ENCODE measurements around the gene LRRC15. TPM values are rescaled to one million over a fixed set of nuclear protein-coding genes. Genes with fewer than 3 reads are reported as not detected.

Gene LRRC15
- total RNA-seq, 1 donor, result 3.6 TPM

DNA sequence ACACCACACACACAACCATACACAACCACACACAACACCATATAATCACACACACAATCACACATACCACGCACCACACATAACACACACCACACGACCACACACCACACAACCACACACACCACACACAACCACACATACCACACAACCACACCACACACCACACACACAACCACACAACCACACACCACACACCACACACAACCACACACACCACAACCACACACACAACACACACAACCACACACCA, 42.6 kb downstream of the LRRC15 start:
- Histone ChIP-seq H3K79me2 (ENCODE audit: insufficient read depth, low read length) (no peaks in the 10 kb centered on the region), H2AFZ (ENCODE audit: low read length) (no peak overlapping the region), H4K20me1 (ENCODE audit: insufficient read depth, low read length) (no peaks in the 10 kb centered on the region), H3K4me1 (ENCODE audit: insufficient read depth, low read length) (peaks cover 28% of the 10 kb centered on the region), H3K36me3 (ENCODE audit: insufficient read depth, low read length) (no peaks in the 10 kb centered on the region), H3K4me3 (ENCODE audit: insufficient read depth, low read length) (no peak overlapping the region), H3K9me3 (ENCODE audit: low read depth, low read length) (no peaks in the 10 kb centered on the region), H3K27me3 (ENCODE audit: insufficient read depth, low read length) (peaks cover 4% of the 10 kb centered on the region), H3K27ac (ENCODE audit: low read depth, low read length) (no peak overlapping the region), H3K4me2 (ENCODE audit: insufficient read depth, low read length) (no peak overlapping the region)
- no peak for DNase-seq (ENCODE audit: insufficient read length, low spot score, missing footprints)
- TF ChIP-seq, protein P1, sequence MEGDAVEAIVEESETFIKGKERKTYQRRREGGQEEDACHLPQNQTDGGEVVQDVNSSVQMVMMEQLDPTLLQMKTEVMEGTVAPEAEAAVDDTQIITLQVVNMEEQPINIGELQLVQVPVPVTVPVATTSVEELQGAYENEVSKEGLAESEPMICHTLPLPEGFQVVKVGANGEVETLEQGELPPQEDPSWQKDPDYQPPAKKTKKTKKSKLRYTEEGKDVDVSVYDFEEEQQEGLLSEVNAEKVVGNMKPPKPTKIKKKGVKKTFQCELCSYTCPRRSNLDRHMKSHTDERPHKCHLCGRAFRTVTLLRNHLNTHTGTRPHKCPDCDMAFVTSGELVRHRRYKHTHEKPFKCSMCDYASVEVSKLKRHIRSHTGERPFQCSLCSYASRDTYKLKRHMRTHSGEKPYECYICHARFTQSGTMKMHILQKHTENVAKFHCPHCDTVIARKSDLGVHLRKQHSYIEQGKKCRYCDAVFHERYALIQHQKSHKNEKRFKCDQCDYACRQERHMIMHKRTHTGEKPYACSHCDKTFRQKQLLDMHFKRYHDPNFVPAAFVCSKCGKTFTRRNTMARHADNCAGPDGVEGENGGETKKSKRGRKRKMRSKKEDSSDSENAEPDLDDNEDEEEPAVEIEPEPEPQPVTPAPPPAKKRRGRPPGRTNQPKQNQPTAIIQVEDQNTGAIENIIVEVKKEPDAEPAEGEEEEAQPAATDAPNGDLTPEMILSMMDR (IDR thresholded peaks at IDR 0.05; ENCODE audit: extremely low read depth, low read depth, low read length), result no peak

DNA sequence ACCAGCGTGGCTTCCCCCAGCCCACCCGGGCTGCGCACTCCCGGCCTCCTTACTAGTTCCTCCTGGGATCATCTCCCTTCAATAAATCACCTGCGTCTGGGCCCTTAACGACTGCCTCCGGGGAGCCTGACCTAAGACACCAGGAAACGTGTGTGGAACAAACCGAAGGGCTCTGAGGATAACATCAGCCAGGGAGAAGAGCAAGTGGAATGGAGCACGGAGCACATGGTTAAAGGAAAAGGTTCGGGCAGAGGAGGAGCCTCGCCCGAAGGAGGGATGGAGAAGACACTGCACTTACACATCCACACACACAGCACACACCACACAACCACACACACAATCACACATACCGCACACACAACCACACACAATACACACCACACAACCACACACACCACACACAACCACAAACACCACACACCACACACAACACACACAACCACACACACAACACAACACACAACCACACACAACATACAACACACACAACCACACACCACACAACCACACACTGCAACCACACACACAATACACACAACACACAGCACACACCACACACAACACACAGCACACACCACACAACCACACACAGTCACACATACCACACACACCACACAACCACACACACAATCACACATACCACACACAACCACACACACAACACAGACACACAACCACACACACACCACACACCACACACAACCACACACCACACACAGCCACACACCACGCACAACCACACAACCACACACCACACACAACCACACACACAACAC, 43.2 kb downstream of the LRRC15 start:
- H3K9me3 ChIP-seq (ENCODE audit: low read depth, low read length), result no peaks in the 10 kb centered on the region
- H2AFZ ChIP-seq (ENCODE audit: low read length), result no peak overlapping the region

DNA sequence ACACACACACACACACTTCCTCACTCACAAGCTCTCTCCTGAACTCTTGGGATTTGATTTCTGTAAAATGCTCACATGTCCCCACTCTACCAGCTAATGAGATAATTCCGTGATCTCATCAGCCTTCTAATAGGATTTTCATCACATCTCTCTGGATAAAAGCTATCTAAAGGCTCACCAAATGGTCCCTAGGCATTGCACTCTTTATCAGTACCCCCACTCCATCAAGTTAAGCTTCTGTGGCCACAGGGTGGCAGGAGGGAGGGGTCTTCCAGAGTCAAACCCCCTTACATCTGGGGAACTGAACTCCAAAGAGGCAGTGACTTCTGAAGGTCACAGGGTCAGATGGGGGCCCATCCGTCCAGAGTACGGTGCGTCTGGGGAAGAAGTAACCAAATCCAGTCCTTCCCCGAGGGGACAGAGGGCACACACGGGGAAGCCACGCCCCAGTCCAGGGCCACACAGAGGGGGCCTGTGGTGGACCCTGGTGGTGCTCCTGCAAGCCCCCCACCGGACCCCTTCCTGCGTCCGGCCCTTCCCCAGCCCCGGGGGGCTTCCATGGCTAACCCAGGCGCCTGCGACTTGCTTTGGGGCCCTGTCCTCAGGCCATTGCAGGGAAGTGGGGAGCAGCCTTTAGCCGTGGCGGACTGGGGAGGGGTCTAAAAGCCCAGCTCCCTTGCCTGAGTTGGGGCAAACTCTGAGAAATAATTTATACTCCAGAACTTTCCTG, 44.0 kb downstream of the LRRC15 start:
- Histone ChIP-seq H4K20me1 (ENCODE audit: insufficient read depth, low read length) (no peaks in the 10 kb centered on the region), H2AFZ (ENCODE audit: low read length) (no peak overlapping the region), H3K4me3 (ENCODE audit: insufficient read depth, low read length) (no peak overlapping the region), H3K36me3 (ENCODE audit: insufficient read depth, low read length) (no peaks in the 10 kb centered on the region), H3K27me3 (ENCODE audit: insufficient read depth, low read length) (peaks cover 5% of the 10 kb centered on the region), H3K9me3 (ENCODE audit: low read depth, low read length) (no peaks in the 10 kb centered on the region), H3K27ac (ENCODE audit: low read depth, low read length) (no peak overlapping the region), H3K4me1 (ENCODE audit: insufficient read depth, low read length) (peaks cover 21% of the 10 kb centered on the region), H3K79me2 (ENCODE audit: insufficient read depth, low read length) (no peaks in the 10 kb centered on the region), H3K4me2 (ENCODE audit: insufficient read depth, low read length) (no peak overlapping the region)
- TF ChIP-seq, protein P1 (IDR thresholded peaks at IDR 0.05; ENCODE audit: extremely low read depth, low read depth, low read length), result no peak
- no peak for DNase-seq (ENCODE audit: insufficient read length, low spot score, missing footprints)

More for the DNA sequence above, 43.2 kb downstream of the LRRC15 start:
- DNase-seq (ENCODE audit: insufficient read length, low spot score, missing footprints), result no peak
- H3K4me3 ChIP-seq (ENCODE audit: insufficient read depth, low read length), result no peak overlapping the region
- no peak overlapping the region for H3K27ac ChIP-seq (ENCODE audit: low read depth, low read length)
- peaks cover 5% of the 10 kb centered on the region for H3K27me3 ChIP-seq (ENCODE audit: insufficient read depth, low read length)
- H3K4me2 ChIP-seq (ENCODE audit: insufficient read depth, low read length), result no peak overlapping the region
- TF ChIP-seq, protein P1 (IDR thresholded peaks at IDR 0.05; ENCODE audit: extremely low read depth, low read depth, low read length), result no peak
- H3K36me3 ChIP-seq (ENCODE audit: insufficient read depth, low read length), result no peaks in the 10 kb centered on the region
- no peaks in the 10 kb centered on the region for H3K79me2 ChIP-seq (ENCODE audit: insufficient read depth, low read length)
- H3K4me1 ChIP-seq (ENCODE audit: insufficient read depth, low read length), result peaks cover 28% of the 10 kb centered on the region
- no peaks in the 10 kb centered on the region for H4K20me1 ChIP-seq (ENCODE audit: insufficient read depth, low read length)

DNA sequence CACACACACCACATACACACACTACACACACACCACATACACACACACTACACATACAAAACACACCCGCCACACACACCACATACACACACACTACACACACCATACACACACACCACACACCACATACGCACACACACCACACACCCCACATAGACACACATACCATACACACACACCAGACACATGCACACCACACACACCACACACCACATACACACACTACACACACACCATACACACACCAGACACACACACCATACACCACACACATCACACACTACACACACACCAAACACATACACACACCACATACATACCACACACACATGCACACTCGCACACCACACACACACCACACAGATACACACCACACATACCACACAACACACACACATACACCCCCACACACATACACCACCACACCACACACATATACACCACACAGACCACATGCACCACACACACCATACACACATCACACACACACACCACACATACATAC, 44.7 kb downstream of the LRRC15 start:
- Histone ChIP-seq H3K79me2 (ENCODE audit: insufficient read depth, low read length) (no peaks in the 10 kb centered on the region), H3K4me1 (ENCODE audit: insufficient read depth, low read length) (peaks cover 16% of the 10 kb centered on the region), H3K36me3 (ENCODE audit: insufficient read depth, low read length) (no peaks in the 10 kb centered on the region), H3K27me3 (ENCODE audit: insufficient read depth, low read length) (peaks cover 5% of the 10 kb centered on the region), H4K20me1 (ENCODE audit: insufficient read depth, low read length) (no peaks in the 10 kb centered on the region), H3K27ac (ENCODE audit: low read depth, low read length) (no peak overlapping the region), H3K9me3 (ENCODE audit: low read depth, low read length) (no peaks in the 10 kb centered on the region), H3K4me3 (ENCODE audit: insufficient read depth, low read length) (no peak overlapping the region), H2AFZ (ENCODE audit: low read length) (no peak overlapping the region), H3K4me2 (ENCODE audit: insufficient read depth, low read length) (no peak overlapping the region)
- TF ChIP-seq, protein P1 (IDR thresholded peaks at IDR 0.05; ENCODE audit: extremely low read depth, low read depth, low read length), result no peak
- DNase-seq (ENCODE audit: insufficient read length, low spot score, missing footprints), result no peak
